HG03460 (cell line): ENCODE data around the gene CBX2.
"Not testable (repeated sequence)": the region's sequence is repeated elsewhere in the genome, so short reads cannot be mapped to it uniquely, and the experiment has no call there.

Experiments used
- ATAC-seq: cut with Tn5 transposase; IDR thresholded peaks from one replicate; pipeline ENCODE4 v1.9.1; 2021; ENCODE audit not compliant: unreplicated experiment

CBX2 gene

DNA sequence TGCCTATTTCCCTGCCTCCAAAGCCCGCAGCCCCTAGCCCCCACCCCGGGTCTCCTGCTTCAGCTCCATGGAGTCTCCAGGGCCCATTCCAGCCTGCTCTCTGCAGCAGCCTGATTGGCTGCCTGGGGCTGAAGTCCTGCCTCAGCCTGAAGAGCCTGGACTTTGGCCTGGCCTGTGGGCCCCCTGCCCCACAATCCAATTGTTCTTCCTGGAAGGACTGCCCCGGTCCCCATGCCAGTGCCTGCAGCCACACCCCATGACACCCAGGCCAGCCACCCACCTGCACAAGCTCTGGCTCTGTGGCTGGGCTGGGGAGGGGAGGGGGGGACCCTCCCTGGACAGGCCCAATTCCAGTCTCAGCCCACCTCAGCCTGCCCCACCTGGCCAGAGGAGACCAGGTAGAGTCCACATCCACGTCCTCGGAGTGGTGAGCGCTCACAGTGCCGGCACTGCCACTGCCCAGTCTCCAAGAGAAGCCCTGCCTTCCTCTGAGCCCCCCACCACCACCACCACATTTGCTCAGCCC lies 34.9 kb upstream of the CBX2 start:
- no peak for ATAC-seq

DNA sequence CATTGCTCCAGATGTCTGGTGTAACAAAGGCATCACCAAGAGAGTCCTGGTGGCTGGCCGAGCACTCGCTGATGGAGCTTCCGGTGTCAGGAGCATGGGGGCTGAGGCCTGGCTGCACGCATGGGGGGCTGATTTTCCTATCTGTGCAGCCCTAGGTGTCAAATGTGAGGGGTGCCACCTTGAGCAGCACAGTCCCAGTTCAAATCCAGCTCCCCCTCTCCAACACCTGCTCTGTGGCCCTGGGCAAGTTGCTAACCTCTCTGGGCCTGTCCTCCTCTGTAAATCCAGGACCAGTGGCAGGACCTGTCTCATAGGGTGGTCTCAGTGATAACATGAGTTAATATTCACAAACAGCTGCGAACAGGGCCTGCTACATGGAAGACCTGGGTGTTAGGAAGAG lies 34.3 kb upstream of the CBX2 start:
- ATAC-seq, result no peak

DNA sequence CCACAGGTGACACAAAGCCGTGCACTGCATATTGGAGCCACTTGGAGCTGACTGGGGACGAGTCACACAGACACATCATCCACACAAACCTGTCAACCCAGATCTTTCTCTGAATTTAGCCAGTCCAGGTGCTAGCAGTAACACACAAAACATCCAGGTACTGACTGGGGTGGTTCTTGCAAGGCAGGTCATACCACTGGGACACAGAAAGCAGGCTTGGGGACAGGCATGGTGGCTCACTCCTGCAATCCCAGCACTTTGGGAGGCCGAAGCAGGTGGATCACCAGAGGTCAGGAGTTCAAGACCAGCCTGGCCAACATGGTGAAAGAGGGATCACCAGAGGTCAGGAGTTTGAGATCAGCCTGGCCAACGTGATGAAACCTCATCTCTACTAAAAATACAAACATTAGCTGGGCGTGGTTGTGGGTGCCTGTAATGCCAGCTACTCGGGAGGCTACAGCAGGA lies 32.3 kb upstream of the CBX2 start:
- no peak for ATAC-seq

DNA sequence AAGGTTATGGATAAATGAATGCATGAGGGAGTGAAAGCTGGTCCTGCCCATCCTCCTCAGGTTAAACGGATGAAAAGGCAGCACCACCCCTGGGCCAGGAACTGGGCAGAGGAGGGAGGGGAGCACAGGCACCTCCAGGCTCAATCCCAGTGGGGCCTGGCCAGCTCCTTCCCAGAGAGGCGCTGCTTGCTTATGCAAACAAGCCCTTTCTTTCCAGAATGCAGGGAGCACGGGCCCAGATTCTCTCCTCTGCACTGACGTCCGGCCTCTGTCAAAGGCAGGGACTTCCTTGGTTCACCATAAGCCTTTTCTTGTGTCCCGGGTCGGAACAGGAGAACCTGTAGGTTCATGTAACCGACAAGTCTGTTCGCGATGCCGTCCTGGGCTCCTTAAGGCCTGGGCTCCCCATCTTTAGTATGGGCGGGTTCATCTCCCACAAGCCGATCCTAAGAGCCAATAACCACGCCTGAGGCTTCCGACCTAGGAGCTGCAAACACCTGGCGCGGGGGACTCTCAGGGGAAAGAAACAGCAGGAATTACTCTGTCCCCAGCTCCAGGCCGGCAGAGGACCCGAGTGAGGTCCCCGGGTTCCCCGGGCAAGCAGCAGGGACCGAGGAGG lies 30.9 kb upstream of the CBX2 start:
- no peak for ATAC-seq

DNA sequence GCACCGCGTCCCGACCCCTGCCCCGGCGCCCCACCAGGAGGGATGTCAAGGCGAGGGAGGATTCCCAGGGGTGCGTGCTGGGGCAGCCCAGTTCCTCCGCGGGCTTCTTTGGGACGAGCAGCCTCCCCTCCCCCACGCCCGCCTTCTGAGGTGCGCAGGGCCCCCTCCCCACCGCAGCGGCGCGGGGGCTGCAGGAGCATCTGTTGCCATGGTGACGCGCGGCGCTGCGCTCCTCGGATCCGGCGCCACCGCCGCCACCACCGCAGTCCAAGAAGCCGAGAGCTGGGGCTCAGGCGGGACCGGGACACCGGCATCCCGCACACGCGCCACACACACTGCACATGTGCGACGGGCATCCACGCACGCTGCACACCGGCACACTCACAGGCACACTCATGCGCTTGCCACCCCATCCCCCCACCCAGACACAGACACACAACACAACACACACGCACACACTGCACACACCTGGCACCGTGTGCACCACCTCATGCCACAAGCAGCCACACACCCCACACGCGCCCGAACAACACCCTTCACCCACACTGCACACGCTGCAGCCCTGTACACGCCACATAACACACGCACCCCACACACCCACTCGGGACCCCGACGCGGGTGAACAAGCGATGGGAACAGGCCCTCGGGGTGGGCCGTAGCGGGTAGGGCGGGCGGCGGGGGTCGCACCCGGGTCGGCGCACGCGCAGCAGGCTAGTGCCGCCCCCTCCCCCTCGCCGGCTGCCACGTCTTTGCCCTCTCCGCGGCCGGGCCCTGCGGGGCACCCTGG lies 30.2 kb upstream of the CBX2 start:
- no peak for ATAC-seq

DNA sequence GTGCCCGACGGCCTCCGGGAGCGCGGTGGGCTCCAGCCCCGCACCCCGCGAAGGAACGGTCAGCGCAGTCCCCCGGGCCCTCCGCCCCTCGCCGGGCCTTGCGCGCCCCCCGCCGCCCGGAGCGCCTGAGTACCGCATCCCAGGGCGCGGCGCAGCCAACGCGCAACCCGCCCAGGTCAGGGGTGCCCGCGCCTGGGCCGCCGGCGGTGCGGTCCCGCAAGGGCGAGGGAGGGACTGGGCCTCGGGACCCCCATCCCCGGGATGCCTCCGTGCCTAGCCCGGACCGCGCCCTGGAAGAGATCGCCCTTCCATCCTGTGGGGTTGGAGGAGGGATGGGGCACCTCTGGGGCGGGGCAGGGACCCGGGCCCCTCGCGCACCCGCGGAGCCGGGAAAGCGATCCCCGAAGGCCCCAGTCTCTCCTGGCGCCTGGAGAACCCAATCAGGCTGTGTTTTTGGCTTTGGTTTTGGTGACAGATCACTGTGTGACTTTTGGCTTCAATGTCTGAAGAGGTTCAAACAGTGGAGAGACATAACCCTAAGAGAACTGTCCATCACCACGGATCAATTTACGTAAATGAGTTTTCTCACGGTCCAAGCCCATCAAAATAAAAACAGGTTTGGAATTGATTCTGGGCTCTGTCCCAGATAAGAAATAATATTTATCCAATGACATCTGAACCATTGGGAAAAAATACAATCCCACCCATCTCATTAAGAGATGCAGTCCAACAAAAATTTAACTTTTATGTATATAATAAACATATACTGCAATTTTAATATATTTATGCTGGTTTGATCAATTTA lies 29.5 kb upstream of the CBX2 start:
- ATAC-seq, result no peak

DNA sequence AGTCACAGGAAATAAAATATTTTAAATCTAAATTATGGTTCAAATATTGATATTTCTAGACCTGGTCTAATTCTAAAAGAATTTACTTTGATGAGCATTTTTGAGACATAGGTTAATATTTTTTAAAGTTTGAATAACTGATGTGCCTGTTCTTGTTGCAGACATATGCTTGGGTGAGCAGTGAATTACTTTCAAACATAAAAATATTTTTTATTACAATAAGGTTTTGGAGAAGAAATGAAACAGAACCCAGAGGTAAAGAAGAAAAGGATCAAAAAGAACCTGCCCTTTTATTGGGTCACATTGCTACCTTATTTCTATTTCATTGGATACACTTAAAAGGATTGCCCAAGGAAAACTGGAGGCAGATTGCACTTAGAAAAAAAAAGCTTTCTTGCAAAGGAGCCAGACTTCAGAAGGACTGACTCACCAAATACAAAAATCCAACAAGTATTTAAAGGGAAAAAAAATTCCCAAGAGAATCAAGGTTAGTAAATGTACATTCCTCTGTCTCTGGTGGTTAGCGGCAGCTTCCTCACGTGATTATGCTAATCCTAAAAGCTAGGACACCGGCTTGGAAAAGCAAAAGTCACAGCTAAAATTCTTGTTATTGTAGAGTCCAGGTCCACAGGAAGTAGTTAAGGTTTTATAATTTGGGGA lies 28.7 kb upstream of the CBX2 start:
- no peak for ATAC-seq

DNA sequence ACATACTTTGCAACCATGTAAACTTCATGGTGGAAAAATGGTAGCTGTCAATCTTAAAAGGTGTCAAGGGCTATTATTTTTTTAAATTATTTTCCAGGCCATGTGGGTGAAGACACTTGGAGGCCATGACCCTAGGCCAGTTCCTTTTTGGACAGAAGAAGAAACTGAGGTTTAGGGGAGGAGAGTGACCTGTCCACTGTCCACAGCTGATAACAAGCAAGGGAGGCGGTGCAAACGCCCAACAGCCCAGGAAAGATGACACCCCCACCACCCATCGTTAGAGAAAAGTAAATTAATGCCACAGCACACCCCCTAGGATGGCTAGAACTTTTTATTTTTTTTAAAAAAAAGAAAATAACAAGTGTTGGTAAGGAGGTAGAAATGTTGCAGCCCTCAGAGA lies 28.0 kb upstream of the CBX2 start:
- no peak for ATAC-seq

DNA sequence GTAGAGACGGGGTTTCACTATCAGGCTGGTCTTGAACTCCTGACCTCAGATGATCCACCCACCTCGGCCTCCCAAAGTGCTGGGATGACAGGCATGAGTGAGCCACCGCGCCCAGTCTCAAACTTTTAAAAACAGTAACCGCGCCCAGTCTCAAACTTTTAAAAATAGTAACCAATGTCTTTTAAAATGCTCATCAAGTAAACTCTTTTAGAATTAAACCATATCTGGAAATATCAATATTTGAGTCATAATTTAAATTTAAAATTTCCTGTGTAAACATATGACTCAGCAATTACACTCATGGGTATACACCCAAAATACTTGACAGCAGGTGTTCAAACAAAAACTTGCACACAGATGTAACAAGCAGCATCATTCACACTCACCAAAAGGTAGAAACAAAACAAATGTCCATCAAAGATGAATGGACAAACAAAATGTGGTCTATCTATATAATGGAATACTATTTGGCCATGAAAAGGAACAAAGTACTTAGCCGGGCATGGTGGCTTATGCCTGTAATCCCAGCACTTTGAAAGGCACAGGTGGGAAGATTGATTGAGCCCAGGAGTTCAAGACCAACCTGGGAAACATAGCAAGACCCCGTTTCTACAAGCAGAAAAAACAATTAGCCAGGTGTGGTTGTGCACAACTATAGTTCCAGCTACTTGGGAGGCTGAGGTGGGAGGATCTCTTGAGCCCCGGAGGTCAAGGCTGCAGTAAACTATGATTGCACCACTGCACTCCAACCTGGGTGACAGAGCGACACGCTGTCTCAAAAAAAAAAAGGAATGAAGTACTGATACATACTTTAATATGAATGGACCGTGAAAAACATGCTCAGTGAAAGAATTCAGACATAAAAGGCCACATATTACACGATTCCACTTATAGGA lies 27.1 kb upstream of the CBX2 start:
- no peak for ATAC-seq

DNA sequence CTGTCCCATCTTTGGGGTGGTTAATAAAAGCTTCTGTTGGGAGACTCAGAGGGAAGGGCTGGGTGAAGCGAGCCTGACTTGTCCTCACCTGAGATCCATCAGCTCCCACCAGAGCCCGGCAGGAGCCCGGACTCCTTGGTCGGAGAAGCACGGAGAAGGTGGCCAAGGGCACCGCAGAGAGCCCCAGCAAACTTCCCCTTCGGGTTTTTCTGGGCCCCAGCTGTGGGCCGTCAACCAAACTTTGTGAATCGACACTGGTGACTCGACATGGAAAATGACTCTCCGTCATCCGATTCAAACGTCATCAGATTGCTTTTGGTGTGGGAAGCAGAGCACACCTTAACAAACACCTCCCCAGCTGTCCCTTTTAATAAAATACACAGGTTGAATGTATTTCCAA lies 25.8 kb upstream of the CBX2 start:
- no peak for ATAC-seq

DNA sequence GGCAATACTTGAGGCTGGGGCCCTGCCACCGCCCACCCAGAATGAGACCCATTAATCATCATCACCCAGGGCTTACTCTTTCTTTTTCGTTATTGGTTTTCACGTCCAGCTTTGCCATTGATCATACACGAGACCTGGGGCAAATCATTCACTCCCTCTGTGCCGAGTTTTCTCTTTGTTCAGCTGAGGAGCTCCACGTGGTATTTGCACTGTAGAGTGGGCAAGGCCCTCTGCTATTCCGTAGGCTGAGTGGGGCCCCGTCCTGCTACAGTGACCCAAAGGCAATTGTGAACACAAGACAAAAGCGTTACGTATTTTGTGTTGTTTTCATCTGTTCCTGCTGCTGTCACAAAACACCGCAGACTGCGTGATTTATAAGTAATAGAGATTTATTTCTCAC lies 23.6 kb upstream of the CBX2 start:
- no peak for ATAC-seq

DNA sequence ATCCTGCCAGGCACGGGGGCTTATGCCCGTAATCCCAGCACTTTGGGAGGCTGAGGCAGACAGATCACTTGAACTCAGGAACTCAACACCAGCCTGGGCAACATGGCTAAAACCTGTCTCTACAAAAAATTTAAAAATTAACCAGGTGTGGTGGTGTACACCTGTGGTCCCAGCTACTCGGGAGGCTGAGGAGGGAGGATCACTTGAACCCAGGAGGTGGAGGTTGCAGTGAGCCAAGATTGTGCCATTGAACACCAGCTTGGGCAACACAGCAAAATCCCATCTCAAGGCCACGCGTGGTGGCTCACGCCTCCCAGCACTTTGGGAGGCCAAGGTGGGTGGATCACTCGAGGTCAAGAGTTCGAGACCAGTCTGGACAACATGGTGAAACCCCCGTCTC lies 23.0 kb upstream of the CBX2 start:
- ATAC-seq, result not testable (repeated sequence)

DNA sequence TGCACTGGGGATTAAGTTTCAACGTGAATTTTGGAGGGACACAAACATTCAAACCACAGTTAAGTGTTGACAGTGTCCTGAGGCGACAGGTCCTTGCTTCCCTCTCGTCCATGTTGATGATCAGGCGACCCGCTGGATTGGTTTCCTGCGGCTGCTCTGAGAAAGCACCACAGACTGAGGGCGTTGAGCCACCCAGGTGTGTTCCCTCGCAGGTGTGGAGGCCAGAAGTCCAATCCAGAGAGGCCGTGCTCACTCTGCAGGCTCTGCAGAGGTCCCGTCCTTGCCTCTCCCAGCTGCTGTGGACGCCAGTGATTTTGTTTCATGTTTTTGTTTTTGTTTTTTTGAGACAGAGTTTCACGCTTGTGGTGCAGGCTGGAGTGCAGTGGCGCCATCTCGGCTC lies 22.4 kb upstream of the CBX2 start:
- no peak for ATAC-seq

DNA sequence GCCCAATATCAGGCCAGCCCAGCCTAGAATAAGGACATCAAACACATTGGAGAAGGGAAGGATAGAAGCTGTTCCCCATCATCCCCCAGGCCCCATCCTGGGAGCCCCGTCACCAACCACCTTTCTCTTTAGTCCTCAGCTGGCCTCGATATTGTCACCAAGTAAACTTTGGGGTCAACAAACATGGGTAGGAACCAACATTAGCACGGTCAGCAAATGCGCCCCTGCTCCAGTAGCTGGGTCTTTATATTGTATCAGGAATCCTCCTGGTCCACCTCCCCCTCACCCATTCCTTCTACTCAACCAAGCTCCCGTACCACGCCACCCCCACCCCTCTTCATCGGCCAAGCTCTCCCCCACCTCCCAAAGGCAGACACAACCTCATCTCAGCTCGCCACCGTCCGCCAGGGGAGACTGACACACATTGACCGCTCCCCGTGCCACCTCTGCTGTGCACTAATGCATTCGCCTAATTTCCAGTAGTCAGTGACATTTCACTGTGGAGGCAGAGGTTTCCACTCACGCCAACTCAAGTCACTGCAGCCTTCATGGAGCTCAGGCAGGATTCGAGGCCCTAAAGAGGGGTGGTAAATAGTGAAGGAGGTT lies 20.7 kb upstream of the CBX2 start:
- ATAC-seq, result no peak

DNA sequence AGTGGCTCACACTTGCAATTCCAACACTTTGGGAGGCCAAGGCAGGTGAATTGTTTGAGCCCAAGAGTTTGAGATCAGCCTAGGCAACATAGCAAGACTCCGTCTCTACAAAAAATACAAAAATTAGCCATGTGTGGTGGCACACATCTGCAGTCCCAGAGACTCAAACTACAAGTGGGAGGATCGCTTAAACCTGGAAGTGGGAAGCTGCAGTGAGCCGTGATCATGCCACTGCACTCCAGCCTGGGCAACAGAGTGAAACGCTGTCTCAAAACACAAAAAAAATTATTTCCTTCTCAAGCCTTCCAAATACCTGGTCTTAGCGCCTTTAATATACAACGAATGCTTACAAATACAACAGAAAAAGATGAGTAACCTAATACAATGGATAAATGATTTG lies 19.7 kb upstream of the CBX2 start:
- no peak for ATAC-seq

DNA sequence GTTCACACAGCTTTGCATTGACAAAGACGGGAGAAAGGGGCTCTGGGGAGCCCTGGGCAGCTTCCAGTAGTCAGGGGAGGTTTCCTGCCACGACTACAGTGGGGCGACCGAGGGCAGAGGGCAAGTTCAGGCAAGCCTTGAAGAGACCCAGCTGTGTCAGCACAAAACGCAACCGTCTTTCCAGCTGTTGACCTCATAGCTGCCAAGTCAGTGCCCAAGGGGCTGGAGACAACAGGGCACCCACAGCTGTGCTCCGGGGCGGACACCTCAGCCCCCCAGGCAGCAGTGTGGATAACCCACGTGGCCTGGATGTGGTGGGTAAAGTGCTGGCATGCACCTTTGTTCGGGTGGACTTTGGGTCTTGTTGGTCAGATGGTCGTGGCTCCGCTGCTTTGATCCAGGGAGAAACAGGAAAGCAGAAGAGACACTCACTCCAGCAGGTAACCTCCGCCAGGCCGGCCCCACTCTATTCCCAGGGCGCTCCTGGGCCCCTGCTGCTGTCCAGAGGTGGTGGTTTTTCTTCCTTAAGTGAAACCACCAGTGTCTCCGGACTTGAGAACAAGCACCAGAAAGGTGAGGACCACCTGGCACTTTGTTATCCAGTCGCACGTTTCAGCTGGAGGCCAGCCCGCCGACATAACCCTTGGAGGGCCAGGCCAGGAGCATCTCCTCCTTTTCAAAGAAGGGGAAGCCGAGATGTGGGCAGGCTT lies 17.6 kb upstream of the CBX2 start:
- ATAC-seq, result no peak

DNA sequence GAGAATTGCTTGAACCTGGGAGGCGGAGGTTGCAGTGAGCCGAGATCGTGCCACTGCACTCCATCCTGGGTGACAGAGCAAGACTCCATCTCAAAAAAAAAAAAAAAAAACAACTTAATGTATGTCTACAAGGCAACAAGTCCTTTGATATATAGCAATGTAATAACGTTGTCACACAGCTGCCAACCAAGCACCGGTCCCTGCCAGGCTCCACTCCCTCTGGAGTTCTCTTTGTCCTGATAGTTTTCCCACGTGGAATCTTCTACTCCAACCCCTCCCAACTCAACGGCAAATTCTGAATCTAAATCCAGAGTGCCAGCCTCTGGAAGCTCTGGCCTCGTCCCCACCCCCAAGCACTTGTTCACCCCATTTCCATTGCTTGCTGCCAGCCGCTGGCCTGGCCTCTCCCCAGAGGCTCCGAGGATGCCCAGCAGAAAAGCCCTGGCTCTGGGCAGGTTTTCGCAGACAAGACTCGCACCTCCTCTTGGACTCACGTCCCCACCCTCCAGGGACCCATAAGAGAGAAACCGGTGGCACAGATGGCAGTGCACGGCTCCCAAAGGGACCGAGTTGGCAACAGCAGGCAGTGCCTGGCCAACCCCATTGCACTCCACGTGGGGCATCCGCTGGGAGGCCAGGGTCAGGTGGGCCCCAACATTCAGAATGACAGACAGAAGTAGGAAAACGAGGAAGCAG lies 15.9 kb upstream of the CBX2 start:
- ATAC-seq, result no peak

DNA sequence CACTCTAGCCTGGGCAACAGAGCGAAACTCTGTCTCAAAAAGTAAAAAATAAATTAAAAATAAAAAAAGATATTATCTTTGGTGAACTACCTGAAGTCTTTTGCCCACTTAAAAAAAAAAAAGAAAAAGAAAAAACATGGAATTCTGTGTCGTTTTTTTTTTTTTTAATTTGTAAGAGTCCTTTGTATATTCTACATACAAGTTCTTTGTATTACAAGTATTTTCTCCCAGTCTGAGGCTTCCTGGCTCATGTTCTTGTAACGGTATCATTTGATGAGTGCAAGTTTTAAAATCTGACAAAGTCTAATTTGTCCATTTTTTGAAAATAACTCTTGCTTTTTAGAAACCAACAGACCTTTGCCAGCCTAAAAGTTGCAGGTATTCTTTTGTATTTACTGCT lies 12.2 kb upstream of the CBX2 start:
- ATAC-seq, result no peak
